HEK293 (cell line): ENCODE results near the gene FAM78A.

Experiments
- CTCF ChIA-PET: fragments of 350-600 bp; formaldehyde crosslinking; extraction: SDS; loops from one replicate; lab custom pipeline; 2021; ENCODE audit warnings: antibody characterized with exemption; lab: Yijun Ruan, JAX
- POLR2A ChIA-PET: fragments of 300-600 bp; formaldehyde crosslinking; extraction: SDS; loops from one replicate; lab custom pipeline; 2020; ENCODE audit warnings: antibody characterized with exemption, inconsistent platforms; lab: Yijun Ruan, JAX
- H3K27ac ChIP-seq: fragments of 200-500 bp; sonication (Bioruptor generic); 2 replicates; pipeline ENCODE4 v1.5.1; 2014; ENCODE audit warnings: low read depth, low read length, control low read depth, inconsistent platforms; ENCODE audit errors: extremely low read depth
- H3K36me3 ChIP-seq, 2 experiments: fragments of 200-500 bp in 1 of 2; sonication (Bioruptor generic) in 1 of 2; 1 replicate in 1 of 2; 2 replicates in 1 of 2; pipeline ENCODE4 v1.5.1; 2014 to 2017; ENCODE audit warnings: inconsistent platforms in 2 of 2, low read length in 2 of 2; ENCODE audit not compliant: control insufficient read depth in 2 of 2, insufficient read depth in 1 of 2
- H3K4me1 ChIP-seq: fragments of 200-500 bp; sonication (Bioruptor generic); 2 replicates; pipeline ENCODE4 v1.5.1; 2014; ENCODE audit warnings: mild to moderate bottlenecking, low read length, inconsistent platforms; ENCODE audit not compliant: control insufficient read depth, insufficient read depth
- H3K4me3 ChIP-seq: 2 replicates; pipeline ENCODE4 v1.5.1; 2011; ENCODE audit warnings: low read depth, mild to moderate bottlenecking, control low read depth, low read length, moderate library complexity
- H3K9me3 ChIP-seq: fragments of 200-500 bp; sonication (Bioruptor generic); 2 replicates; pipeline ENCODE4 v1.5.1; 2014; ENCODE audit warnings: low read depth, low read length, inconsistent platforms; ENCODE audit not compliant: control insufficient read depth, insufficient read depth
- KLF8 ChIP-seq: fragments of 450-650 bp; formaldehyde crosslinking; IDR thresholded peaks from 2 replicates; pipeline ENCODE4 v1.5.1; 2016; ENCODE audit warnings: missing biosample characterization, missing genetic modification characterization
- KLF9 ChIP-seq: fragments of 450-650 bp; formaldehyde crosslinking; IDR thresholded peaks from 2 replicates; pipeline ENCODE4 v1.5.1; 2016; ENCODE audit warnings: missing biosample characterization, missing genetic modification characterization, low read depth
- ZBTB17 ChIP-seq: fragments of 450-650 bp; formaldehyde crosslinking; IDR thresholded peaks from 2 replicates; pipeline ENCODE4 v1.5.1; 2016; ENCODE audit warnings: missing biosample characterization, missing genetic modification characterization
- ZNF121 ChIP-seq: fragments of 450-650 bp; formaldehyde crosslinking; IDR thresholded peaks from 2 replicates; pipeline ENCODE4 v1.5.1; 2016; ENCODE audit warnings: missing biosample characterization, missing genetic modification characterization
- ZNF140 ChIP-seq: fragments of 450-650 bp; formaldehyde crosslinking; IDR thresholded peaks from 2 replicates; pipeline ENCODE4 v1.5.1; 2016; ENCODE audit warnings: missing biosample characterization, missing genetic modification characterization
- ZNF146 ChIP-seq: fragments of 450-650 bp; formaldehyde crosslinking; IDR thresholded peaks from 2 replicates; pipeline ENCODE4 v1.5.1; 2016; ENCODE audit warnings: missing biosample characterization, missing genetic modification characterization
- ZNF184 ChIP-seq: fragments of 450-650 bp; IDR thresholded peaks from 2 replicates; pipeline ENCODE4 v1.5.1; 2018; ENCODE audit warnings: missing biosample characterization, mild to moderate bottlenecking, missing genetic modification characterization
- ZNF248 ChIP-seq: fragments of 450-650 bp; formaldehyde crosslinking; IDR thresholded peaks from 2 replicates; pipeline ENCODE4 v1.5.1; 2017; ENCODE audit warnings: missing biosample characterization, missing genetic modification characterization
- ZNF292 ChIP-seq: fragments of 450-650 bp; formaldehyde crosslinking; IDR thresholded peaks from 2 replicates; pipeline ENCODE4 v1.5.1; 2016; ENCODE audit warnings: low read depth, missing biosample characterization, missing genetic modification characterization, borderline replicate concordance
- ZNF391 ChIP-seq: fragments of 450-650 bp; formaldehyde crosslinking; IDR thresholded peaks from 2 replicates; pipeline ENCODE4 v1.5.1; 2016; ENCODE audit warnings: low read depth, missing biosample characterization, missing genetic modification characterization, borderline replicate concordance
- ZNF423 ChIP-seq: fragments of 450-650 bp; formaldehyde crosslinking; IDR thresholded peaks from 2 replicates; pipeline ENCODE4 v1.5.1; 2016; ENCODE audit warnings: missing biosample characterization, missing genetic modification characterization
- ZNF426 ChIP-seq: fragments of 450-650 bp; formaldehyde crosslinking; IDR thresholded peaks from 2 replicates; pipeline ENCODE4 v1.5.1; 2017; ENCODE audit warnings: missing biosample characterization, missing genetic modification characterization, mild to moderate bottlenecking, inconsistent platforms, moderate library complexity
- ZNF473 ChIP-seq: fragments of 450-650 bp; formaldehyde crosslinking; IDR thresholded peaks from 2 replicates; pipeline ENCODE4 v1.5.1; 2017; ENCODE audit warnings: missing biosample characterization, missing genetic modification characterization
- ZNF48 ChIP-seq: fragments of 450-650 bp; formaldehyde crosslinking; IDR thresholded peaks from 2 replicates; pipeline ENCODE4 v1.5.1; 2016; ENCODE audit warnings: missing biosample characterization, missing genetic modification characterization
- ZNF544 ChIP-seq: fragments of 450-650 bp; formaldehyde crosslinking; IDR thresholded peaks from 2 replicates; pipeline ENCODE4 v1.5.0; 2017; ENCODE audit warnings: missing biosample characterization, missing genetic modification characterization
- ZNF623 ChIP-seq: fragments of 450-650 bp; formaldehyde crosslinking; IDR thresholded peaks from 2 replicates; pipeline ENCODE4 v1.5.1; 2016; ENCODE audit warnings: missing biosample characterization, missing genetic modification characterization
- ZXDB ChIP-seq: fragments of 450-650 bp; formaldehyde crosslinking; IDR thresholded peaks from 2 replicates; pipeline ENCODE4 v1.5.1; 2016; ENCODE audit warnings: missing biosample characterization, missing genetic modification characterization
- TF ChIP-seq, protein P1 (sequence below): fragments of 450-650 bp; formaldehyde crosslinking; IDR thresholded peaks from 2 replicates; pipeline ENCODE4 v1.5.1; 2016; ENCODE audit warnings: missing biosample characterization, missing genetic modification characterization
- TF ChIP-seq, protein P2 (sequence below): fragments of 450-650 bp; formaldehyde crosslinking; conservative IDR thresholded peaks from 2 replicates; pipeline ENCODE4 v1.5.1; 2016; ENCODE audit warnings: low read depth, missing biosample characterization, missing genetic modification characterization
- TF ChIP-seq, protein P3 (sequence below): fragments of 450-650 bp; formaldehyde crosslinking; IDR thresholded peaks from 2 replicates; pipeline ENCODE4 v1.5.1; 2016; ENCODE audit warnings: missing biosample characterization, missing genetic modification characterization, low read depth

FAM78A gene

DNA sequence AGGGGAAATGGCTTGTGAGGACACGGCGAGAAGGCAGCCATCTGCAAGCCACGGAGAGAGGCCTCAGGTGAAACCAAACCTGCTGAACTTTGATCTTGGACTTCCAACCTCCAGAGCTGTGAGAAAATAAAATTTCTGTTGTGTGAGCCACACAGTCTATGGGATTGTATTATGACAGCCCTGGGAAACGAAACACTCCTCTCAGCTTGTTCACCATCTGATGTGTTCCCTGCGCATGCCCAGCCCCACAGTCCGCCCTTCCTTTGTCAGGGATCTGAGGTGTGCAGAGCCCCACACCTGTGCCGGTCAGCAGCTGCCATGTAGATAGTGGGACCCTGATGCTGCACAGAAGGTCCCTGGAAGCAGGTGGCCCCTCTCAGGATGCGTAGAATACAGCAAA lies 47.3 kb upstream of the FAM78A start:
- ChIA-PET CTCF (interaction anchor here (1.1 to 2.2 kb wide), 3 partner anchors 10 to 277 kb away, joined by 3 to 9 read pairs (median 5); no protein-coding TSS in a partner anchor), POLR2A (no interaction called here)
- no peaks in the 10 kb centered on the region for H3K9me3 ChIP-seq
- TF ChIP-seq ZBTB17 (tag by site-specific recombination) (no peak), ZNF121 (tag by site-specific recombination) (no peak), ZNF426 (tag by site-specific recombination) (no peak), ZNF391 (tag by site-specific recombination) (no peak), KLF8 (tag by site-specific recombination) (no peak), ZNF48 (tag by site-specific recombination) (no peak), ZNF146 (tag by site-specific recombination) (no peak), ZNF184 (no peak), KLF9 (tag by site-specific recombination) (no peak), ZNF140 (tag by site-specific recombination) (no peak), ZNF473 (tag by site-specific recombination) (no peak), ZXDB (no peak), ZNF292 (tag by site-specific recombination) (no peak), ZNF248 (tag by site-specific recombination) (no peak), ZNF623 (tag by site-specific recombination) (no peak), ZNF423 (no peak), ZNF544 (tag by site-specific recombination) (no peak)
- TF ChIP-seq, protein P1, sequence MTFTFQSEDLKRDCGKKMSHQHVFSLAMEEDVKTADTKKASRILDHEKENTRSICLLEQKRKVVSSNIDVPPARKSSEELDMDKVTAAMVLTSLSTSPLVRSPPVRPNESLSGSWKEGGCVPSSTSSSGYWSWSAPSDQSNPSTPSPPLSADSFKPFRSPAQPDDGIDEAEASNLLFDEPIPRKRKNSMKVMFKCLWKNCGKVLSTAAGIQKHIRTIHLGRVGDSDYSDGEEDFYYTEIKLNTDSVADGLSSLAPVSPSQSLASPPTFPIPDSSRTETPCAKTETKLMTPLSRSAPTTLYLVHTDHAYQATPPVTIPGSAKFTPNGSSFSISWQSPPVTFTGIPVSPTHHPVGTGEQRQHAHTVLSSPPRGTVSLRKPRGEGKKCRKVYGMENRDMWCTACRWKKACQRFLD (tag by site-specific recombination) = no peak
- TF ChIP-seq, protein P2, sequence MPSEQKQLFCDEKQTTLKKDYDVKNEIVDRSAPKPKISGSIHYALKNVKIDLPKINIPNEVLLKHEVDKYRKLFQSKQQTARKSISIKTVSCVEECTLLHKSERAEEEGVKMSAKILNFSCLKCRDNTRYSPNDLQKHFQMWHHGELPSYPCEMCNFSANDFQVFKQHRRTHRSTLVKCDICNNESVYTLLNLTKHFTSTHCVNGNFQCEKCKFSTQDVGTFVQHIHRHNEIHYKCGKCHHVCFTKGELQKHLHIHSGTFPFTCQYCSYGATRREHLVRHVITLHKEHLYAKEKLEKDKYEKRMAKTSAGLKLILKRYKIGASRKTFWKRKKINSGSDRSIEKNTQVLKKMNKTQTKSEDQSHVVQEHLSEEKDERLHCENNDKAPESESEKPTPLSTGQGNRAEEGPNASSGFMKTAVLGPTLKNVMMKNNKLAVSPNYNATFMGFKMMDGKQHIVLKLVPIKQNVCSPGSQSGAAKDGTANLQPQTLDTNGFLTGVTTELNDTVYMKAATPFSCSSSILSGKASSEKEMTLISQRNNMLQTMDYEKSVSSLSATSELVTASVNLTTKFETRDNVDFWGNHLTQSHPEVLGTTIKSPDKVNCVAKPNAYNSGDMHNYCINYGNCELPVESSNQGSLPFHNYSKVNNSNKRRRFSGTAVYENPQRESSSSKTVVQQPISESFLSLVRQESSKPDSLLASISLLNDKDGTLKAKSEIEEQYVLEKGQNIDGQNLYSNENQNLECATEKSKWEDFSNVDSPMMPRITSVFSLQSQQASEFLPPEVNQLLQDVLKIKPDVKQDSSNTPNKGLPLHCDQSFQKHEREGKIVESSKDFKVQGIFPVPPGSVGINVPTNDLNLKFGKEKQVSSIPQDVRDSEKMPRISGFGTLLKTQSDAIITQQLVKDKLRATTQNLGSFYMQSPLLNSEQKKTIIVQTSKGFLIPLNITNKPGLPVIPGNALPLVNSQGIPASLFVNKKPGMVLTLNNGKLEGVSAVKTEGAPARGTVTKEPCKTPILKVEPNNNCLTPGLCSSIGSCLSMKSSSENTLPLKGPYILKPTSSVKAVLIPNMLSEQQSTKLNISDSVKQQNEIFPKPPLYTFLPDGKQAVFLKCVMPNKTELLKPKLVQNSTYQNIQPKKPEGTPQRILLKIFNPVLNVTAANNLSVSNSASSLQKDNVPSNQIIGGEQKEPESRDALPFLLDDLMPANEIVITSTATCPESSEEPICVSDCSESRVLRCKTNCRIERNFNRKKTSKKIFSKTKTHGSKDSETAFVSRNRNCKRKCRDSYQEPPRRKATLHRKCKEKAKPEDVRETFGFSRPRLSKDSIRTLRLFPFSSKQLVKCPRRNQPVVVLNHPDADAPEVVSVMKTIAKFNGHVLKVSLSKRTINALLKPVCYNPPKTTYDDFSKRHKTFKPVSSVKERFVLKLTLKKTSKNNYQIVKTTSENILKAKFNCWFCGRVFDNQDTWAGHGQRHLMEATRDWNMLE (tag by site-specific recombination) = no peak
- TF ChIP-seq, protein P3, sequence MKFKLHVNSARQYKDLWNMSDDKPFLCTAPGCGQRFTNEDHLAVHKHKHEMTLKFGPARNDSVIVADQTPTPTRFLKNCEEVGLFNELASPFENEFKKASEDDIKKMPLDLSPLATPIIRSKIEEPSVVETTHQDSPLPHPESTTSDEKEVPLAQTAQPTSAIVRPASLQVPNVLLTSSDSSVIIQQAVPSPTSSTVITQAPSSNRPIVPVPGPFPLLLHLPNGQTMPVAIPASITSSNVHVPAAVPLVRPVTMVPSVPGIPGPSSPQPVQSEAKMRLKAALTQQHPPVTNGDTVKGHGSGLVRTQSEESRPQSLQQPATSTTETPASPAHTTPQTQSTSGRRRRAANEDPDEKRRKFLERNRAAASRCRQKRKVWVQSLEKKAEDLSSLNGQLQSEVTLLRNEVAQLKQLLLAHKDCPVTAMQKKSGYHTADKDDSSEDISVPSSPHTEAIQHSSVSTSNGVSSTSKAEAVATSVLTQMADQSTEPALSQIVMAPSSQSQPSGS (tag by site-specific recombination) = no peak
- H3K4me3 ChIP-seq = no peak overlapping the region
- H3K4me1 ChIP-seq = no peaks in the 10 kb centered on the region
- H3K27ac ChIP-seq = no peak overlapping the region
- H3K36me3 ChIP-seq = no peaks in the 10 kb centered on the region
